SK-N-SH (cell line): Measurements from ENCODE around the gene RHOT2. TPM values are rescaled to one million over a fixed set of nuclear protein-coding genes. Genes with fewer than 3 reads are reported as not detected.

Experiments
- CTCF ChIA-PET: fragments of 300-600, 350-600 bp; formaldehyde crosslinking; extraction: SDS; loops from one replicate; lab custom pipeline; 2021; lab: Yijun Ruan, JAX
- POLR2A ChIA-PET: fragments of 350-600 bp; sonication (Branson Sonifier 250); formaldehyde crosslinking; extraction: SDS; loops from one replicate; lab custom pipeline; 2020; ENCODE audit warnings: antibody characterized with exemption, inconsistent platforms; lab: Yijun Ruan, JAX
- DNase-seq: peaks from one replicate; pipeline ENCODE4 v3.0.0; 2012
- H2AFZ ChIP-seq: fragments of 200-600 bp; sonication (generic); 2 replicates; pipeline ENCODE4 v1.8.1; 2016; ENCODE audit warnings: antibody characterized with exemption, mild to moderate bottlenecking, low read depth
- H3F3A ChIP-seq: fragments of 200-600 bp; sonication (generic); replicated peaks from 2 replicates; pipeline ENCODE3; 2016; ENCODE audit warnings: antibody characterized with exemption, mild to moderate bottlenecking; ENCODE audit not compliant: insufficient read depth
- H3K27ac ChIP-seq, 2 experiments: fragments of 200-500 bp in 1 of 2; fragments of 200-600 bp in 1 of 2; sonication (Bioruptor generic) in 1 of 2; sonication (generic), shearing (Covaris generic) in 1 of 2; 2 replicates each; pipeline versions ENCODE4 v1.5.1 to v1.6.1; 2014 to 2016; ENCODE audit warnings: low read depth in 2 of 2, inconsistent platforms in 1 of 2, low read length in 1 of 2, mild to moderate bottlenecking in 1 of 2, mixed read lengths in 1 of 2
- H3K27me3 ChIP-seq: fragments of 200-600 bp; sonication (generic), shearing (Covaris generic); 2 replicates; pipeline ENCODE4 v1.6.1; 2016; ENCODE audit warnings: mixed run types; ENCODE audit not compliant: insufficient read depth
- H3K36me3 ChIP-seq, 2 experiments: fragments of 200-500 bp in 1 of 2; fragments of 200-600 bp in 1 of 2; sonication (Bioruptor generic) in 1 of 2; sonication (generic) in 1 of 2; replicated peaks in 1 of 2; 2 replicates each; pipeline versions ENCODE3 to v1.5.1; 2014 to 2016; ENCODE audit warnings: low read length in 1 of 2, mild to moderate bottlenecking in 1 of 2; ENCODE audit not compliant: insufficient read depth in 2 of 2, control insufficient read depth in 1 of 2
- H3K4me1 ChIP-seq, 2 experiments: fragments of 200-500 bp in 1 of 2; fragments of 200-600 bp in 1 of 2; sonication (Bioruptor generic) in 1 of 2; sonication (generic), shearing (Covaris generic) in 1 of 2; 2 replicates each; pipeline versions ENCODE4 v1.5.1 to v1.6.1; 2014 to 2016; ENCODE audit warnings: low read depth in 1 of 2, low read length in 1 of 2, mixed run types in 1 of 2; ENCODE audit not compliant: insufficient read depth in 2 of 2, control insufficient read depth in 1 of 2
- H3K4me2 ChIP-seq: fragments of 200-600 bp; sonication (generic), shearing (Covaris generic); 2 replicates; pipeline ENCODE4 v1.6.1; 2017; ENCODE audit warnings: mixed run types
- H3K4me3 ChIP-seq, 2 experiments: fragments of 200-500 bp in 1 of 2; fragments of 200-600 bp in 1 of 2; sonication (Bioruptor generic) in 1 of 2; sonication (generic), shearing (Covaris generic) in 1 of 2; 2 replicates each; pipeline versions ENCODE4 v1.5.1 to v1.8.1; 2014 to 2016; ENCODE audit warnings: low read depth in 2 of 2, inconsistent platforms in 1 of 2, low read length in 1 of 2, mild to moderate bottlenecking in 1 of 2, mixed read lengths in 1 of 2, moderate library complexity in 1 of 2
- H3K79me2 ChIP-seq: fragments of 200-600 bp; sonication (generic); 2 replicates; pipeline ENCODE4 v1.8.1; 2017; ENCODE audit warnings: mild to moderate bottlenecking; ENCODE audit not compliant: insufficient read depth
- H3K9ac ChIP-seq: fragments of 200-600 bp; sonication (generic); 2 replicates; pipeline ENCODE4 v1.6.1; 2017; ENCODE audit warnings: mixed run types
- H3K9me2 ChIP-seq: fragments of 200-600 bp; sonication (generic); 2 replicates; pipeline ENCODE4 v1.6.1; 2017; ENCODE audit warnings: mixed run types
- H3K9me3 ChIP-seq: fragments of 200-600 bp; sonication (generic); 2 replicates; pipeline ENCODE4 v1.6.1; 2017; ENCODE audit warnings: mixed run types, mild to moderate bottlenecking, moderate library complexity
- H4K20me1 ChIP-seq: fragments of 200-600 bp; sonication (generic); 2 replicates; pipeline ENCODE4 v1.6.1; 2017; ENCODE audit warnings: mild to moderate bottlenecking, mixed run types; ENCODE audit not compliant: insufficient read depth
- CTCF ChIP-seq: fragments of 200-600 bp; sonication (generic); IDR thresholded peaks from 2 replicates; pipeline ENCODE4 v1.6.1; 2017; ENCODE audit warnings: antibody characterized with exemption, mild to moderate bottlenecking, moderate library complexity
- ELF1 ChIP-seq: IDR thresholded peaks from 2 replicates; pipeline ENCODE4 v1.4.0; 2012
- FOSL2 ChIP-seq: IDR thresholded peaks from 2 replicates; pipeline ENCODE4 v1.4.0; 2012; ENCODE audit warnings: low read depth, mild to moderate bottlenecking, moderate library complexity, borderline replicate concordance
- FOXM1 ChIP-seq: IDR thresholded peaks from 2 replicates; pipeline ENCODE4 v1.4.0; 2012; ENCODE audit warnings: low read depth, mild to moderate bottlenecking
- GABPA ChIP-seq: IDR thresholded peaks from 2 replicates; pipeline ENCODE4 v1.4.0; 2012; ENCODE audit warnings: low read depth, mild to moderate bottlenecking
- MEF2A ChIP-seq: IDR thresholded peaks from 2 replicates; pipeline ENCODE4 v1.4.0; 2012; ENCODE audit warnings: low read depth, borderline replicate concordance
- MXI1 ChIP-seq: IDR thresholded peaks from 2 replicates; pipeline ENCODE4 v1.6.1; 2012; ENCODE audit warnings: mild to moderate bottlenecking, low read depth, low read length, improper control_type of control experiment
- NRF1 ChIP-seq: IDR thresholded peaks from 2 replicates; pipeline ENCODE4 v1.6.1; 2012; ENCODE audit warnings: low read depth, mild to moderate bottlenecking, low read length
- REST ChIP-seq: IDR thresholded peaks from 2 replicates; pipeline ENCODE4 v1.6.1; 2012; ENCODE audit warnings: mild to moderate bottlenecking, low read depth, low read length, moderate library complexity
- ZBTB33 ChIP-seq: IDR thresholded peaks from 2 replicates; pipeline ENCODE4 v1.4.0; 2012; ENCODE audit warnings: low read depth, borderline replicate concordance
- WGBS: methylation state at CpG from one replicate; pipeline ENCODE4 v1.1.6; 2017; ENCODE audit warnings: low lambda C conversion rate; 5-methylcytosine and 5-hydroxymethylcytosine counted together
- polyA plus RNA-seq, 3 experiments: library from polyadenylated mRNA; depleted of rRNA; stranded (reverse); fragments of >200 nt; gene quantifications; 2 replicates each; pipeline ENCODE4 v1.2.3, GENCODE V29; 2012

RHOT2 gene
- polyA plus RNA-seq, 1 of the 3 experiments (the other 2 are of a cell fraction) = 229 TPM

- no peaks in the 10 kb centered on the region for H4K20me1 ChIP-seq
- no peaks in the 10 kb centered on the region for H3K79me2 ChIP-seq
- peaks cover 10 to 38% of the 10 kb centered on the region in 2 experiments; a peak in 3 of 4 replicates for H3K4me1 ChIP-seq
- no peak overlapping the region; a peak in 1 of 4 replicates for H3K27ac ChIP-seq
- no peaks in the 10 kb centered on the region for H3K9me2 ChIP-seq
- no peak for DNase-seq
- H3K27me3 ChIP-seq = no peaks in the 10 kb centered on the region
- no peak for TF ChIP-seq MXI1
- no peak for TF ChIP-seq GABPA
- TF ChIP-seq NRF1 = no peak
- no peak for TF ChIP-seq ELF1
- TF ChIP-seq CTCF = no peak
- TF ChIP-seq FOXM1 = no peak
- no peak for TF ChIP-seq ZBTB33
- no peak for TF ChIP-seq FOSL2
- no peak for TF ChIP-seq REST
- no peak for TF ChIP-seq MEF2A
- 97% methylated on average over 12 of the region's 33 CpGs for WGBS
- ChIA-PET CTCF (interaction anchor here (0.8 to 2.6 kb wide), 4 partner anchors 19 to 39 kb away, joined by 3 to 12 read pairs (median 3); partner anchors contain the start of gene RAB40C), POLR2A (no interaction called here)
- no peak overlapping the region for H2AFZ ChIP-seq
- H3K9me3 ChIP-seq = no peaks in the 10 kb centered on the region
- H3F3A ChIP-seq = peaks cover 5% of the 10 kb centered on the region
- H3K4me3 ChIP-seq = no peak overlapping the region
- peaks cover 0 to 9% of the 10 kb centered on the region in 2 experiments for H3K36me3 ChIP-seq
- no peak overlapping the region for H3K4me2 ChIP-seq
- no peak overlapping the region for H3K9ac ChIP-seq
Observed at GRCh38 chr16:628321-629061, 39.4 kb upstream of the RHOT2 start.
